IMR-90 (cell line): ENCODE data around the gene ST6GALNAC4. TPM values are rescaled to one million over a fixed set of nuclear protein-coding genes. Genes with fewer than 3 reads are reported as not detected.

Source experiments
- ATAC-seq: fragments of 200-7000 bp; cut with Tn5 transposase; 2 replicates; pipeline ENCODE4 v1.9.1; 2020; ENCODE audit warnings: low read depth, mild to moderate bottlenecking, moderate library complexity
- BruUV-seq: library from RNA; stranded (reverse); fragments of 400-500 nt; replicated peaks from 2 replicates; lab custom pipeline; 2021; lab: Mats Ljungman, UMichigan
- CTCF ChIA-PET: fragments of 300-600 bp; formaldehyde crosslinking; extraction: SDS; loops from one replicate; lab custom pipeline; 2021; ENCODE audit warnings: antibody characterized with exemption; lab: Yijun Ruan, JAX
- POLR2A ChIA-PET: fragments of 300-600 bp; sonication (Branson Sonifier 250); formaldehyde crosslinking; loops from one replicate; lab custom pipeline; 2022; ENCODE audit warnings: antibody characterized with exemption; ENCODE audit not compliant: unreplicated experiment; lab: Charles Lee
- DNase-seq: peaks from one replicate; pipeline ENCODE4 v3.0.0; 2013
- H2AFZ ChIP-seq: replicated peaks from 2 replicates; pipeline ENCODE3; 2013; ENCODE audit warnings: low read length, mild to moderate bottlenecking; ENCODE audit not compliant: poor library complexity
- H2AK5ac ChIP-seq: 2 replicates; pipeline ENCODE4 v1.6.1; 2013; ENCODE audit warnings: low read depth, low read length, inconsistent platforms
- H2AK9ac ChIP-seq: replicated peaks from 2 replicates; pipeline ENCODE3; 2013; ENCODE audit warnings: mild to moderate bottlenecking, low read depth, low read length, moderate library complexity; ENCODE audit not compliant: poor library complexity
- H2BK120ac ChIP-seq: 2 replicates; pipeline ENCODE4 v1.6.1; 2013; ENCODE audit warnings: low read depth, low read length, inconsistent platforms
- H2BK15ac ChIP-seq: 3 replicates; pipeline ENCODE4 v1.6.1; 2013; ENCODE audit warnings: low read depth, low read length, inconsistent platforms
- H2BK20ac ChIP-seq: 2 replicates; pipeline ENCODE4 v1.6.1; 2013; ENCODE audit warnings: low read depth, mild to moderate bottlenecking, inconsistent platforms, low read length, moderate library complexity
- H2BK5ac ChIP-seq: 2 replicates; pipeline ENCODE4 v1.6.1; 2013; ENCODE audit warnings: mild to moderate bottlenecking, low read depth, low read length, inconsistent platforms; ENCODE audit not compliant: poor library complexity, severe bottlenecking
- H3K14ac ChIP-seq: replicated peaks from 2 replicates; pipeline ENCODE4 v1.6.1; 2013; ENCODE audit warnings: low read depth, low read length, inconsistent platforms
- H3K18ac ChIP-seq: 2 replicates; pipeline ENCODE4 v1.6.1; 2013; ENCODE audit warnings: low read depth, low read length, control low read depth
- H3K23ac ChIP-seq: 2 replicates; pipeline ENCODE4 v1.6.1; 2013; ENCODE audit warnings: low read depth, low read length, inconsistent platforms
- H3K27ac ChIP-seq: 2 replicates; pipeline ENCODE4 v1.5.1; 2013; ENCODE audit warnings: mild to moderate bottlenecking, control low read depth, low read length; ENCODE audit not compliant: insufficient read depth
- H3K27me3 ChIP-seq: 2 replicates; pipeline ENCODE4 v1.6.1; 2013; ENCODE audit warnings: low read length; ENCODE audit not compliant: control insufficient read depth, insufficient read depth
- H3K36me3 ChIP-seq: 2 replicates; pipeline ENCODE4 v1.6.1; 2013; ENCODE audit warnings: low read length, mixed read lengths; ENCODE audit not compliant: control insufficient read depth, insufficient read depth
- H3K4ac ChIP-seq: 2 replicates; pipeline ENCODE4 v1.6.1; 2013; ENCODE audit warnings: low read depth, low read length, inconsistent platforms
- H3K4me1 ChIP-seq: 2 replicates; pipeline ENCODE4 v1.6.1; 2013; ENCODE audit warnings: low read length, mixed read lengths; ENCODE audit not compliant: control insufficient read depth, insufficient read depth
- H3K4me2 ChIP-seq: 2 replicates; pipeline ENCODE4 v1.6.1; 2013; ENCODE audit warnings: low read depth, mild to moderate bottlenecking, control low read depth, low read length, moderate library complexity
- H3K4me3 ChIP-seq: 2 replicates; pipeline ENCODE4 v1.5.1; 2013; ENCODE audit warnings: low read depth, mild to moderate bottlenecking, control low read depth, low read length, moderate library complexity; ENCODE audit not compliant: insufficient read depth
- H3K56ac ChIP-seq: 2 replicates; pipeline ENCODE4 v1.6.1; 2013; ENCODE audit warnings: low read length, inconsistent platforms; ENCODE audit not compliant: insufficient read depth; ENCODE audit errors: extremely low read depth
- H3K79me1 ChIP-seq, 2 experiments: 2 replicates each; pipeline ENCODE4 v1.6.1; 2013; ENCODE audit warnings: low read length in 2 of 2, inconsistent platforms in 1 of 2, low read depth in 1 of 2
- H3K9ac ChIP-seq: 2 replicates; pipeline ENCODE4 v1.6.1; 2013; ENCODE audit warnings: low read depth, low read length, control low read depth
- H3K9me1 ChIP-seq: 2 replicates; pipeline ENCODE4 v1.6.1; 2013; ENCODE audit warnings: low read length, inconsistent platforms; ENCODE audit not compliant: insufficient read depth
- H3K9me3 ChIP-seq: 2 replicates; pipeline ENCODE4 v1.6.1; 2013; ENCODE audit warnings: low read length; ENCODE audit not compliant: control insufficient read depth, insufficient read depth
- H4K20me1 ChIP-seq: 2 replicates; pipeline ENCODE4 v1.6.1; 2013; ENCODE audit warnings: low read length, inconsistent platforms; ENCODE audit not compliant: insufficient read depth
- H4K5ac ChIP-seq: 2 replicates; pipeline ENCODE4 v1.6.1; 2013; ENCODE audit warnings: mild to moderate bottlenecking, low read depth, low read length, control low read depth
- H4K8ac ChIP-seq, 2 experiments: 2 replicates each; pipeline ENCODE4 v1.6.1; 2013; ENCODE audit warnings: low read depth in 2 of 2, low read length in 2 of 2, control low read depth in 1 of 2, inconsistent platforms in 1 of 2
- H4K91ac ChIP-seq: 2 replicates; pipeline ENCODE4 v1.6.1; 2013; ENCODE audit warnings: low read depth, low read length, inconsistent platforms; ENCODE audit not compliant: insufficient read depth
- NFE2L2 ChIP-seq: fragments of 150-350 bp; IDR thresholded peaks from 2 replicates; pipeline ENCODE4 v1.6.1; 2016; ENCODE audit warnings: low read depth, mild to moderate bottlenecking, low read length
- POLR2A ChIP-seq: IDR thresholded peaks from 2 replicates; pipeline ENCODE4 v1.6.1; 2012; ENCODE audit warnings: mild to moderate bottlenecking, low read depth, low read length
- WGBS, 2 experiments: methylation state at CpG; one replicate each; pipeline versions ENCODE4 v1.1.5 to v1.1.7; 2013; ENCODE audit warnings: missing lambda C conversion rate in 2 of 2; ENCODE audit not compliant: insufficient read length in 1 of 2; ENCODE audit errors: extremely low coverage in 2 of 2; 5-methylcytosine and 5-hydroxymethylcytosine counted together
- dilution Hi-C: fragments of 300-500 bp; cut with HindIII; formaldehyde crosslinking; loops from one replicate; pipeline ENCODE4 v1.14.3; 2018; ENCODE audit warnings: low sequenced_read_pairs; ENCODE audit not compliant: unreplicated experiment
- in situ Hi-C: fragments of 300-500 bp; cut with MboI; formaldehyde crosslinking; loops from 3 replicates; pipeline ENCODE4 v1.14.3; 2019; ENCODE audit warnings: low sequenced_read_pairs, inconsistent platforms, mixed read lengths
- intact Hi-C: fragments of 100-400 bp; cut with micrococcal nuclease; formaldehyde crosslinking; loops from 2 replicates; pipeline ENCODE4 v1.10.0; 2022
- polyA plus RNA-seq, 3 experiments: library from polyadenylated mRNA; depleted of rRNA; stranded (reverse); fragments of >200 nt; gene quantifications; 2 replicates each; pipeline ENCODE4 v1.2.3, GENCODE V29; 2012; ENCODE audit warnings: low replicate concordance in 1 of 3
- total RNA-seq: library from RNA; depleted of rRNA; stranded (reverse); fragments of >200 nt; gene quantifications from 2 replicates; pipeline ENCODE4 v1.2.3, GENCODE V29; 2012
- TF ChIP-seq, protein P1 (sequence below): fragments of 150-350 bp; IDR thresholded peaks from 2 replicates; pipeline ENCODE4 v1.6.1; 2017; ENCODE audit warnings: mild to moderate bottlenecking, antibody characterized with exemption, low read length, low read depth

The ST6GALNAC4 gene
- total and polyA plus RNA-seq, 2 of the 4 experiments (the other 2 are of a cell fraction), result 12.5 to 32.9 TPM

DNA sequence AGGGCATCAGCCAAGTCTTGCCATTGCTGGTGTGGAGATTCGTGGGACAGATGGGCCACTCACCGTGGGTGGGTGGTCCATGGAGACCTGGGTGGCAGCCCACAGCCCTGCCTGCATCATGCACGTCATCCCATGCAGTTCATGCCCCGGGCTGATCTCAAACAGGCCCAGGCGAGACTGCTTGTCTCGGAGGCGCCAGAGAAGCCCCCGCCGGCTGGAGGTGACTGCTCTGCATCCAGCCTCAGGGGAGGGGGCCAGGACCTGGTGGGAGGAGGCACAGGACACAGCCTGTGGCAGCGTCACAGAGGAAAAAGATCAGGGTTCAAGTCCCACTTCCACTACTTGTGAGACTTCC lies 12.8 kb upstream of the ST6GALNAC4 start:
- H3K4me2 ChIP-seq, result no peak overlapping the region
- H3K4me3 ChIP-seq, result no peak overlapping the region
- no peak overlapping the region for H4K5ac ChIP-seq
- no TSS peak for BruUV-seq
- H2AK9ac ChIP-seq, result peak overlapping the region; percentile 37
- H2BK5ac ChIP-seq, result no peak overlapping the region
- in situ Hi-C loops, result no loop called here
- no peaks in the 10 kb centered on the region for H3K9me3 ChIP-seq
- dilution Hi-C loops, result no loop called here
- TF ChIP-seq NFE2L2, result no peak
- no peak for TF ChIP-seq POLR2A
- TF ChIP-seq, protein P1, sequence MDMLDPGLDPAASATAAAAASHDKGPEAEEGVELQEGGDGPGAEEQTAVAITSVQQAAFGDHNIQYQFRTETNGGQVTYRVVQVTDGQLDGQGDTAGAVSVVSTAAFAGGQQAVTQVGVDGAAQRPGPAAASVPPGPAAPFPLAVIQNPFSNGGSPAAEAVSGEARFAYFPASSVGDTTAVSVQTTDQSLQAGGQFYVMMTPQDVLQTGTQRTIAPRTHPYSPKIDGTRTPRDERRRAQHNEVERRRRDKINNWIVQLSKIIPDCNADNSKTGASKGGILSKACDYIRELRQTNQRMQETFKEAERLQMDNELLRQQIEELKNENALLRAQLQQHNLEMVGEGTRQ, result no peak
- no peak overlapping the region for H3K18ac ChIP-seq
- intact Hi-C loops, result loop anchor here (10.0 kb wide), 2 partner anchors 425 to 725 kb away; no protein-coding TSS in a partner anchor
- H2BK20ac ChIP-seq, result no peak overlapping the region
- H4K20me1 ChIP-seq, result peaks cover 11% of the 10 kb centered on the region
- H4K91ac ChIP-seq, result no peak overlapping the region
- H3K27me3 ChIP-seq, result no peaks in the 10 kb centered on the region
- H3K27ac ChIP-seq, result no peak overlapping the region
- no peak overlapping the region for H3K14ac ChIP-seq
- CTCF ChIA-PET, result no interaction called here
- 76% methylated on average over 6 of the region's 10 CpGs; no CpG with 5 or more reads in 1 of the 2 experiments for WGBS, 2 experiments
- H3K9me1 ChIP-seq, result peaks cover 22% of the 10 kb centered on the region
- H3K4me1 ChIP-seq, result peaks cover 8% of the 10 kb centered on the region
- ATAC-seq (no peak), DNase-seq (no peak)
- H2AK5ac ChIP-seq, result peak overlapping the region; percentile 48; the same call in 1 of the 2 replicates
- H3K9ac ChIP-seq, result no peak overlapping the region
- H3K4ac ChIP-seq, result no peak overlapping the region
- H2AFZ ChIP-seq, result no peak overlapping the region
- POLR2A ChIA-PET, result no interaction called here
- H4K8ac ChIP-seq, result no peak overlapping the region
- 0 out of 2 replicates have a peak overlapping the region, but pooled peaks have one; percentile 89 for H3K23ac ChIP-seq
- no peak overlapping the region for H2BK15ac ChIP-seq
- H3K56ac ChIP-seq, result no peak overlapping the region
- H2BK120ac ChIP-seq, result no peak overlapping the region
- H3K36me3 ChIP-seq, result no peaks in the 10 kb centered on the region; the same call in 1 of the 2 replicates
- peaks cover 0 to 24% of the 10 kb centered on the region in 2 experiments; a peak in 2 of 4 replicates for H3K79me1 ChIP-seq
